HG02840 (cell line): ENCODE results near the gene FOXN3.

Source experiments
- ATAC-seq: cut with Tn5 transposase; IDR thresholded peaks from one replicate; pipeline ENCODE4 v1.9.1; 2021; ENCODE audit warnings: mild to moderate bottlenecking, moderate library complexity, moderate number of reproducible peaks; ENCODE audit not compliant: unreplicated experiment, low FRiP score

FOXN3 gene

GRCh38 chr14:89342049-89342448 lies 75.0 kb downstream of the FOXN3 start:
- no peak for ATAC-seq

DNA sequence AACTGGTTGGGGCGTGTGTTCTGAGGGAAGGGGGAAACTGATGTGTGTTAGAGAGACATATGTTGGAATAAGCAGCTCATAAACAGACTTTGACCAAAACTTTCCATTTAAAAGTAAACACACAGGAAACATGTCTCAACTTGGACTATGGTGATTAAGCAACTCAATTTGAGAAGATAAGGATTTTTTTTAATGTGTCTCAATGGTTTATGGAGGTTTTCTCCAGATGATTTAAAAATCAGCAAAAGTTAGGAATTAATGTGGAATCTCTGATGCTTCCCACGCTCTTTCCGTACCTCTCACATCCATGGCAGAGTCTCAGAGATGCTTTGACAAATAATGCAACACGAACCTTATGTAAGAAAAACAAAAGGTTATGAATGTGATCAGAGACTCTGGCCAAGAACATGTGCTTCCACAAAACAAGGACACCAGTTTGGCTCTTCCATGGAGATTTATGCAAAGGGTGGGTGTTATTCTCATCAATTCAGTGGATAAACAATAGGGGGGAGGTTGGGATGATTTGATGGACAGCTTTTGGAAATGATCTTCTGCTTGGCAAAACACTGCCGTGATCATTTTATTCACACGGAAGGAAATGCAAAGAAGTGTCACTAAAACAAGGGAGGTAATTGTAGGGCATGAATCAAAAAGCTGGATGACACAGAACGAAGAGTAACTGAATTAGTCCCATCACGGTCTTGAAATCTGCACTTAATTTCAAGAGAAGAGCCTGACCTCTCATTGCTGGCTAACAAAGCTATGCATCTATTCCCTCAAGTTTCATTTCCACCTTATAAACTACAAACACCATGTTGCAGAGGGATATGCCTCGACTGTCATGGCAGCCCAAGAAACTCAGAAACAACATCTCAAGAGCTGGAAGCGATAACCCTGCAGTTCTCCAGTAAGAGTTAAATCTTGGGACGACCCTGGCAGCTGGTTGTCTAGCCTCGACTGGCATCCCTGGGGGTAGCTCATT lies 76.5 kb downstream of the FOXN3 start:
- ATAC-seq, result no peak

GRCh38 chr14:89339579-89339978 lies 77.5 kb downstream of the FOXN3 start:
- ATAC-seq, result no peak

GRCh38 chr14:89339158-89339557 lies 77.9 kb downstream of the FOXN3 start:
- no peak for ATAC-seq

- ATAC-seq, result no peak
Measured at GRCh38 chr14:89336338-89336737, 80.7 kb downstream of the FOXN3 start.

GRCh38 chr14:89332031-89332430 lies 85.0 kb downstream of the FOXN3 start:
- no peak for ATAC-seq

DNA sequence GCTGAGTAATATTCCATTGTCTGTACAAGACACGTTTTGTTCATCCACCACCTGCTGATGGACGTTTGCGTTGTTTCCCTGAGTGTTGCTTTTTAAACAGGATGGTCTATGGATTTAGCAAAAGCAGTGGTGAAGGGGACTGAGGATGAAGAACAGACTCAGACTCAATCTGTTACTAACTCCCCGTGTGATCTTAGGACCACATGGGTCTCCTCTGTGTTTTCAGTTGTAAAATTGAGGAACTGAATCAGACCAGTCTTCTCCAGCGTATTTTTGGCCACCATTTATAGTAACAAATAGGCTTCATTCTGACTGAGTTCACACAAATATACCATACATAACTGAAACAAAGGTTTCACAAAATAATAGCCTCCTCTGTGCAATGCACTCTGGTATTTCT lies 85.6 kb downstream of the FOXN3 start:
- peak; percentile 84 for ATAC-seq

- no peak for ATAC-seq
Measured at GRCh38 chr14:89330236-89331002, 86.6 kb downstream of the FOXN3 start.

- ATAC-seq, result no peak
Measured at GRCh38 chr14:89327771-89328212, 89.2 kb downstream of the FOXN3 start.

DNA sequence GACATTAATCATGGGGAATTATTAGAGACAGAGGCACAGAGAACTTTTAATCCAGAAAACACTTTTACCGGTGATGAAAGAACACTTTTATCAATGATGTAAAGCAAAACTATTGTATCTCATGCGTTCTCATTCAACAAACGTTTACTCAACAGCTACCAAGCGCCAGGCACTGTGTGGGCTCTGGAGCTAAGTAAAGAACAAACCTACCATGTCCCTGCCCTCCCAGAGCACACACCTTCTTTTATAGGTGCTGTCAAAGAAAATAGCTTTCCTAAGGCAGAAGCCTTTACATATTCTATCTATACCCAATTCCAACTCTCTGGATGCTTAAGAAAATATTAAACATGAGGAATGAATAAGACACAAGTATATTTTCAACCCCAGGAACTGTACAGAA lies 91.1 kb downstream of the FOXN3 start:
- ATAC-seq, result no peak

DNA sequence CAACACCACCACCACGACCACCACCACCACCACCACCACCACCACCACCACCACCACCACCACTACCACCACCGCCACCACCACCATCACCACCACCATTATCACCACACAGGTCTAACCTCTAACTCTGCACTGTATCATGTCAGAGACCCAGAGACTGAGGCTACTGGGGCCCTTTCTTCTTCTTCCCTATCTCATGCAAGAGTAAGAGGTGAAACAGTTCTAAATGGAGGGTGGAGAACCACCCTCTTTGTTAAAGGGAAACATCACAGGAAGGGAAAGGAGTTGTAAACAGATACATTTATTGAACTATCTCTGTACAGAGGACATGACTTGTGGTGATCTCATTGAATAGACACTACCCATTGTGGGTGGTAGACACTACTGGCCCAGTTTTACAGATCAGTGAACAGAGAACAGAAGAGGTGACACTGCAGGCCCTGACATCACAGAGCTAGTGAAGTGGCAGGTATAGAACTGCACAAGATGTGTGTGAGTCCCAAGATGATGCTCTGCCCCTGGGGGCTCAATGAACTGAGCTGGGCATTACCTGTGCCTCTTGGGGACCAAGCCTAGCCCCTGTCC lies 91.6 kb downstream of the FOXN3 start:
- no peak for ATAC-seq

DNA sequence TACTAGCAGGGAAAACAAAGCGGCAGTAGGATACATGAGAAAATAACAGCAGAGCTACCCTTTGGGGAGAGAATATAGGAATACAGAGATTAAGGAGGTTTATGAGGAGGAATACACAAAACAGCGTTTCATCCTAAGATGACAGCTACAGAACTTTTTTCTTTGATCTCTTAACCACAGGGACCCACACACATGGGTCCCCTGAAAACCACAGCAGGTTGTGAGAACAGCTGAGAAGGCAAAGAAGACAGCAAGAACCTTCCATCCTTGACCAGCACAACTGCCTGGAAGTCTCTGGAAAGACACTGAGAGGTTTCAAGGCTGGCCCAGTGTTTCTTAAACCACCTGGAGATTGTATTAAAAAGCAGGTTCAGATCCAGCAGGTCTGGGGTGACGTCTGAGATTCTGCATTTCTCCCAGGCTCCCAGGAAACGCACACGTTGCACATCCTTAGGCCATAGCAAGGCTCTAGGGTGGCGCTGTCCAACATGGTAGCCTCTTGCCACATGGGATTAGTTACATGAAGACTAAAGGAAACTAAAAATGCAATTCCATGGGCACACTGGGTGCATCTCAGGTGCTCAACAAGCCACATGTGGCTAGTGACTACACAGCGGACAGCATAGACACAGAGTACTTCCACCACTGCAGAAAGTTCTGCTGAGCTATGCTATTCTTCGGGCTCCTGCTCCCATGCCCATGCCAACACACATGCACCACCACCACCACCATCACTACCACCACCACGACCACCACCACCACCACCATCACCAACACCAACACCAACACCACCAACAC lies 92.3 kb downstream of the FOXN3 start:
- no peak for ATAC-seq

DNA sequence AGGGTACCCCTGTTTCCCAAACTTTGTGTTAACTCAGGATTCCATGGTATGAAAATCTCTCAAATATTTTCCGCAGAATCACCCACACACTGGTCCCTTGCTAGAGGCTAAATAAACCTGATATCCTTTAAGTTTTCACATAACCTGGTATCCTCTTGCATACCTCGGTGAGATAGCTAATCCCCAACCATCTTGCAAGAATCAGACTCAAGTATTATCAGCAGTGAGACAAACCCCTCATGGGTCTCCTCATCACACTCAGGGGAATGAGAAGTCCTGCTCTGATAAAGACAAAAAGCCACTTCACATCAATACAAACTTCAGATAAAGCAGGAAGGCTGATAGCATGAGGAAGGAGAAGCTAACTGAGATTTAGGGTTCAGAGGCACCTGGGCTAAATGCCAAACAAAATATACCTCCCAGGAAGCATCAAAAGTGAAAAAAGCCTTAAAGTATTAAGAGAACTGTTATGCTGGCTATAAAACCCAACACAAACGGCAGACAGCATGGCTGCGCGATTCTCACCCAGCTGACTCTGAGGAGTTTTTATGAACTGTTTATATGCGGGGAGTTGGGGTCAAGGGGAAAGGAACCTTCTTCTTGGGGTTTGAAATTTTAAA lies 96.5 kb downstream of the FOXN3 start:
- no peak for ATAC-seq

- no peak for ATAC-seq
Measured at GRCh38 chr14:89319687-89320086, 97.3 kb downstream of the FOXN3 start.

GRCh38 chr14:89317051-89317691 lies 99.9 kb downstream of the FOXN3 start:
- peak; percentile 87 for ATAC-seq

DNA sequence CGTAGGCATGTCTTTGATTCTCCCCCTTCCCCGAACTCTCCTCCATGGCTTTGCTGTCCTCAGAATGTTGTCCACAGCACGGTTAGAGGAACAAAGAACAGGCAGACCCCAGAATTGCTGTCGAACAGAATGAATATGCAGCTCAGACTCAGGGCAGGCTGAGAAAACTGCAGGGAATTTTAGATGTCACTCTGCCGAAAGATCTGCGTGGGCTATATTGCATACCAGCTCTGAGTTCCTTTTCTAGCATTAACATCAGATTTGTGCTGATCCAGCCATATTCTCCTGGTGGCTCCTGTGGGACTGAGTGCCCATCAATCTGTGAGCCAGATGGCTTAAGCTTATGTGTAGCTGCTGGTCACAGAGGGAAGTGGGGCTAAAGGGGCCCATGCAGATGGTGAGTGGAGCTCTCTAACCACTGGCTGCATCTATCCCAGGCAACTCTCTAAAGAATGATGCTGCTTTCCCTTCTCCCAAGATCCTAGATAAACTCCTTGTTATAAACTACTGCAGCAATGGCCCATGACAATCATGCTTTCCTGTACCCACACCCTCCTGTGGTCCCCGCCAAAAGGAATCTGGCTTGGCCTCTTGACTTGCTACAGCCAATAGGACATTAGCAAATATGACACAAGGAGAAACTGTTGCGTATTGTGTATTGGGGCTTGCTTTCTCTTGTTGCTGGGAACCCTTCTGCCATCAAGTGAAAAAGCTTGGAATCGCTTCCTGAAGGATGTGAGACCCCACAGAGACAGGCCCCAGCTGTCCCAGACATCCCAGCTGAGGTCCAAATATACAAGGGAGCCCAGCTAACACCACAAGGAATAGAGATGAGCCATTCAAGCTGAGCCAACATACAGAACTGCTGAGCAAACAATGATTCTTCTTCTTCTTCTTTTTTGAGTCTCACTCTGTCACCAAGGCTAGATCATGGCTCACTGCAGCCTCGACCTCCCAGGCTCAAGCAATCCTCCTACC lies 101.3 kb downstream of the FOXN3 start:
- ATAC-seq, result no peak

- no peak for ATAC-seq
Measured at GRCh38 chr14:89314274-89314673, 102.8 kb downstream of the FOXN3 start.

- no peak for ATAC-seq
Measured at GRCh38 chr14:89312932-89313331, 104.1 kb downstream of the FOXN3 start.
